Colonic mucosa (tissue), 4 donors: ENCODE results near the gene LRMDA. TPM values are rescaled to one million over a fixed set of nuclear protein-coding genes. Genes with fewer than 3 reads are reported as not detected.

Experiments used
- DNase-seq: peaks from one replicate; pipeline ENCODE4 v3.0.0-alpha.2; 2020
- H3K27ac ChIP-seq: fragments of 200-600 bp; one replicate; pipeline ENCODE4 v1.8.0; 2021
- H3K27me3 ChIP-seq: fragments of 200-600 bp; one replicate; pipeline ENCODE4 v1.8.0; 2021
- H3K36me3 ChIP-seq: fragments of 200-600 bp; one replicate; pipeline ENCODE4 v1.8.0; 2021
- H3K4me1 ChIP-seq: fragments of 200-600 bp; one replicate; pipeline ENCODE4 v1.8.0; 2021; ENCODE audit warnings: mild to moderate bottlenecking
- H3K4me3 ChIP-seq: fragments of 200-600 bp; one replicate; pipeline ENCODE4 v1.8.0; 2021
- H3K9ac ChIP-seq, 2 donors: one replicate each; pipeline ENCODE4 v1.7.0; 2013; ENCODE audit warnings: control low read depth in 2 of 2, low read depth in 2 of 2, low read length in 2 of 2
- H3K9me3 ChIP-seq: fragments of 200-600 bp; one replicate; pipeline ENCODE4 v1.8.0; 2021
- intact Hi-C: fragments of 100-400 bp; cut with DNase I; formaldehyde crosslinking; loops from one replicate; pipeline ENCODE4 v1.14.1; 2022
- total RNA-seq, 2 donors: library from RNA; stranded (reverse); fragmentation: NEBNext Ultra II Directional in 1 of 2; extraction: Animal tissue kit (Norgen Biotek cat#: 25700) in 1 of 2; gene quantifications; one replicate each; pipeline ENCODE4 v1.2.1, GENCODE V29; 2021
- TF ChIP-seq, protein P1 (sequence below): fragments of 200-600 bp; IDR thresholded peaks from one replicate; pipeline ENCODE4 v1.8.0; 2022; ENCODE audit warnings: antibody characterized with exemption, mild to moderate bottlenecking
- donor health status: healthy.
- donor health status: DM: no; HTN: no; CAD: no.
- donor health status: DM: no; HTN: no; CAD: no.

The LRMDA gene
- total RNA-seq, 2 donors from 2014 or later: 2.5 to 5.2 TPM

GRCh38 chr10:75652146-75652740, 220.8 kb downstream of the LRMDA start:
- no peaks in the 10 kb centered on the region for H3K27me3 ChIP-seq
- no peak overlapping the region for H3K9ac ChIP-seq
- no peaks in the 10 kb centered on the region for H3K4me1 ChIP-seq
- TF ChIP-seq, protein P1, sequence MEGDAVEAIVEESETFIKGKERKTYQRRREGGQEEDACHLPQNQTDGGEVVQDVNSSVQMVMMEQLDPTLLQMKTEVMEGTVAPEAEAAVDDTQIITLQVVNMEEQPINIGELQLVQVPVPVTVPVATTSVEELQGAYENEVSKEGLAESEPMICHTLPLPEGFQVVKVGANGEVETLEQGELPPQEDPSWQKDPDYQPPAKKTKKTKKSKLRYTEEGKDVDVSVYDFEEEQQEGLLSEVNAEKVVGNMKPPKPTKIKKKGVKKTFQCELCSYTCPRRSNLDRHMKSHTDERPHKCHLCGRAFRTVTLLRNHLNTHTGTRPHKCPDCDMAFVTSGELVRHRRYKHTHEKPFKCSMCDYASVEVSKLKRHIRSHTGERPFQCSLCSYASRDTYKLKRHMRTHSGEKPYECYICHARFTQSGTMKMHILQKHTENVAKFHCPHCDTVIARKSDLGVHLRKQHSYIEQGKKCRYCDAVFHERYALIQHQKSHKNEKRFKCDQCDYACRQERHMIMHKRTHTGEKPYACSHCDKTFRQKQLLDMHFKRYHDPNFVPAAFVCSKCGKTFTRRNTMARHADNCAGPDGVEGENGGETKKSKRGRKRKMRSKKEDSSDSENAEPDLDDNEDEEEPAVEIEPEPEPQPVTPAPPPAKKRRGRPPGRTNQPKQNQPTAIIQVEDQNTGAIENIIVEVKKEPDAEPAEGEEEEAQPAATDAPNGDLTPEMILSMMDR: no peak
- no peak overlapping the region for H3K27ac ChIP-seq
- no peak overlapping the region for H3K4me3 ChIP-seq
- no peaks in the 10 kb centered on the region for H3K9me3 ChIP-seq
- DNase-seq: no peak
- no peaks in the 10 kb centered on the region for H3K36me3 ChIP-seq
- intact Hi-C loops: no loop called here

DNA sequence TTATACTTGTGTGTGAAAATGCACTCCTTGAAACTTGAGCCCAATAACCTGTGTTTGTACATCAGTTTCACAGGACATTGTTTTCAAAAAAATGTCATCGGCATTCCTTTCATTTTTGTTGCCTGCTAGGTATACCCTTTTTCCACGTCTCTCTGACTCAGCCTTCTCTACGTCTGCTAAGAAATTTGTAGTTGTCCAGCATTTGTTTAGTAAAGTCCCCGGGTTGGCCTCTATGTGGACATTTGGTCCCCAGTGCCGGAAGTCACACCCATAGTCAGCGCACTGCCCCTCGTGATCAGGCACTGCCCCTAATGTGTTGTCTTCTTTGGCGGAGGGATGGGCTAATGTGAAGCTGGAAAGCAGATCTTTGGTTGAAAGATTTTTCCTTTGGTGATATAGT, 222.3 kb downstream of the LRMDA start:
- H3K27me3 ChIP-seq: no peaks in the 10 kb centered on the region
- TF ChIP-seq, protein P1: no peak
- H3K4me3 ChIP-seq: no peak overlapping the region
- no peaks in the 10 kb centered on the region for H3K36me3 ChIP-seq
- no peaks in the 10 kb centered on the region for H3K9me3 ChIP-seq
- no peak overlapping the region for H3K27ac ChIP-seq
- intact Hi-C loops: no loop called here
- H3K4me1 ChIP-seq: no peaks in the 10 kb centered on the region
- DNase-seq: no peak
- H3K9ac ChIP-seq: no peak overlapping the region

- Histone ChIP-seq H3K9me3 (no peaks in the 10 kb centered on the region), H3K27ac (no peak overlapping the region), H3K9ac (no peak overlapping the region), H3K4me1 (no peaks in the 10 kb centered on the region), H3K36me3 (no peaks in the 10 kb centered on the region), H3K27me3 (no peaks in the 10 kb centered on the region), H3K4me3 (no peak overlapping the region)
- TF ChIP-seq, protein P1: no peak
- no peak for DNase-seq
- intact Hi-C loops: no loop called here
Measured at GRCh38 chr10:75654171-75654771, 222.8 kb downstream of the LRMDA start.

GRCh38 chr10:75654772-75655171, 223.3 kb downstream of the LRMDA start:
- H3K27ac ChIP-seq: no peak overlapping the region
- DNase-seq: no peak
- H3K36me3 ChIP-seq: no peaks in the 10 kb centered on the region
- H3K9me3 ChIP-seq: no peaks in the 10 kb centered on the region
- H3K9ac ChIP-seq: no peak overlapping the region
- intact Hi-C loops: no loop called here
- no peaks in the 10 kb centered on the region for H3K27me3 ChIP-seq
- no peaks in the 10 kb centered on the region for H3K4me1 ChIP-seq
- no peak overlapping the region for H3K4me3 ChIP-seq
- TF ChIP-seq, protein P1: no peak

DNA sequence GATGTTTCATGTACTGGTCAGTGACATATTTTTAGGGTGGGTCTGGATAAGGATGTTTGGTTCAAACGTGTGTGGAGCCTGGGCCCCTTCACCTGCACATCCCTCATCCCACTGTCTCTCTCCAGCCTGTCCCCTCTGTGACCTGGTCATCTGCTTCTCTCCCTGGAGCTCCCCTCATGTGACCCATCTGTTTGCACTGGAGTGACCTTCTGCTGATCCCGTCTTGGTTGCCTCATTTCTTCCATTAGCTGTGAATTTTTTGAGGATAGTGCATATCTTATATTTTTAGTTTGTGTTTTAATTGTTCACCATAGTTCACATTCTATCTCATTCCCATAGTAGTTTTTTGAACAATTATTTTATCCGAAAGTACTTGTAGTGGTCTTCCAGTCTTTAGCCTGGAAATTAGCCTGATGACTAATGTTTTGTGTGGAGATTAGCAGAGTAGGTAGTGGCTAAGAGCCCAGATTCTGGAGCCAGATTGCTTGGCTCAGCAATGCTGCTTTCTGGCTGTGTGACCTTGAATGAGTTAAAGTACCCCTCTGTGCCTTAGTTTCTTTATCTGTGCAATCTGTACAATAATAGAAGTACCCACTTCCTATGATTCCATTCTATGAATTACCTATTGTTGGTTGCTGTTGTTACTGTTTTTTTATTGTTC, 224.5 kb downstream of the LRMDA start:
- Histone ChIP-seq H3K9me3 (no peaks in the 10 kb centered on the region), H3K9ac (no peak overlapping the region), H3K36me3 (no peaks in the 10 kb centered on the region), H3K27ac (no peak overlapping the region), H3K4me3 (no peak overlapping the region), H3K27me3 (no peaks in the 10 kb centered on the region), H3K4me1 (no peaks in the 10 kb centered on the region)
- intact Hi-C loops: no loop called here
- DNase-seq: no peak
- TF ChIP-seq, protein P1: no peak
